Activated CD4-positive, alpha-beta T cell treated with anti-CD3 and anti-CD28 coated beads, Interleukin-2, amount 50 U/mL, for 4 hours (primary cell): Measurements from ENCODE around the gene CST8.

Source experiments
- DNase-seq, 2 experiments: peaks; one replicate each; pipeline ENCODE4 v3.0.0-alpha.2; 2020

The CST8 gene

DNA sequence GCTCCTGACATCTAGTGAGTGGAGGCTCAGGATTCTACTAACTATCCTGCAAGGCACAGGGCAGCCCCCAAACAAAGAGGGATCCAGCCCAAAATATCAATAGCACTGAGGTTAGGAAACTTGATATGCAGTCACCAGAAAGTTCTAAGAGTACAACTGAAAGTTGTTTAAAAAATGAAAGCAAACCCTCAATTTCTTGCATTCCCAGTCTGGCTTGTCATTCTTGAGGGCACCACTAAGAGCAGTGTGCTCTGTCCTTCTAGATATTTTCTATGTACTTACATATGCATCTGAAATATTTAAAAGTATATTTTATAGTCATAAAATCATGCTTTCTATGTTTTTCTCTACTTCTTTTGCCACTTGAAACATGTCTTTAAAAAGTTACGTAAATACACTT lies 35.9 kb downstream of the CST8 start:
- no peak for DNase-seq

DNA sequence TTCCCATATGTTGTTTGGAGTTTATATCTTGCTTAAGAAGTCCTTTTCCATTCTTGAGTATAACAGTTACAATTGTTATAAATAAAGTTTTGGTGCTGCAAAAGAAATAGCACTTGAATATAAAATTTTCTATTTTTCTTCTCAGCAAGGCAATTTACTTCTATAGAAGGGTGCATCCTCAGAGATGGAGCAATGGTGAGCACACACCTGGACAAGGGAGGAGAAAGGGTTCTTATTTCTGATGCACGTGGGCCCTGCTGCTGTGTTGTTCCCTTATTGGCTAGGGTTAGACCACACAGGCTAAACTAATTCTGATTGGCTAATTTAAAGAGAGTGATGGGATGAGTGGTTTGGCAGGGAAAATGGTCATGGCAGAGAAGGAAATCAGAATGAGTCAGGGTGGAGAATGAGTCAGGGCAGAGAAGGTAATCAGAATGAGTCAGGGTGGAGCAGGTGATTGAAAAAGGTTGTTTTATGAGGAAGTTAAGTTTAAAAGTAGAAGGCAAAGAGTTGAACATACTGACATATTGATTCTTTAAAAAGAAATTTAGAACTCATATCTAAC lies 38.0 kb downstream of the CST8 start:
- no peak for DNase-seq

- no peak for DNase-seq
These were observed 40.1 kb downstream of the CST8 start for GRCh38 chr20:23530937-23531567.

DNA sequence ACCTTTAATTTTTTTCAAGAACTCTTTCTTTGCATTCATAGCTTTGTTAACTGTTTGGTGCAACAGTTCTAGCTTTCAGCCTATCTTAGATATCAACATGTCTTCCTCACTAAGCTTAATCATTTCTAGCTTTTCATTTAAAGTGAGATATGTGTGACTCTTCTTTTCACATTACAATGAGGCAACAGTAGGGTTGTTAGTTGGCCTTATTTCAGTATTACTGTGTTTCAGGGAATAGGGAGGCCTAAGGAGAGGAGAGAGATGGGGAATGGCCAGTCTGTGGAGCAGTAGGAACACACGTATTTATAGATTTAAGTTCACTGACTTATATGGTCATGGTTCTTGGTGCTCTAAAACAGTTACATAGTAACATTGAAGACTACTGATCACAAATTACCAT lies 41.6 kb downstream of the CST8 start:
- no peak for DNase-seq

GRCh38 chr20:23533161-23533560 lies 42.2 kb downstream of the CST8 start:
- DNase-seq: no peak

DNA sequence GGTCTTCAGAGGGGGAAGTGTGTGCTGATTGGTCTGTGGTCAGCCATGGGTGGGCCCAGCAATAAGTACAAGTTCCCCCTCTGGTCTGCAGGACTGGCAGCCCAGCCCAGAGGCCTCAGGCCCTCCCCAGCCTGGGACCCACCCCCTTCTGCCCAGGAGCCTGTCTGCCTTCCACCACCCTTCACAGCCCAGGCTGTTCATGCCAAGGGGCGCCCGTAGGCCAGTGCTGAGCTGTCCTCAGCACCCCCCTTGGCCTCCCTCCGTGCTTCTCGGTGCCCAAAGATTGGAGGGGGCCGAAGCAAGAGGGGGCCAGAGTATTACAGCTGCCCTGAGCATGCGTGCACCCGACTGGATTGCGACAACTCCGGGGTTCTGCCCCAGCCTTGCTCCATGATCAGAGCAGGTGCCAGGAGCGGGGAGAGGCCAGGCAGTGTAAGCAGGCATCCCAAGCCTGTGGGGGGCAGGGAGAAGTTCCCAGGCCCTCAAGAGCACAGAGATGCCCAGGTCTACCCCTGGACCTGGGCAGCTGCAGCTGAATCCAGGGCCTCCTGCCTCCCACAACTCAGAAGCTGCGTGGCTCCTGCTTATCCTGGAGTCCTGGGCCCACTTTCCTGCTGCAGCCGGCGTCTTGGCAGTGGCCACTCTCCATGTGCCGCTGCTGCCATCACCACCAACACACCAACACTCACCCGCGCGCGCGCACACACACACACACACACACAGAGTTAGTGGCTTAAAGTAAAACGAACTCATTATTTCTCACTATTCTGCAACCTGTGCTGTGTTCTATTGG lies 44.1 kb downstream of the CST8 start:
- DNase-seq: no peak

DNA sequence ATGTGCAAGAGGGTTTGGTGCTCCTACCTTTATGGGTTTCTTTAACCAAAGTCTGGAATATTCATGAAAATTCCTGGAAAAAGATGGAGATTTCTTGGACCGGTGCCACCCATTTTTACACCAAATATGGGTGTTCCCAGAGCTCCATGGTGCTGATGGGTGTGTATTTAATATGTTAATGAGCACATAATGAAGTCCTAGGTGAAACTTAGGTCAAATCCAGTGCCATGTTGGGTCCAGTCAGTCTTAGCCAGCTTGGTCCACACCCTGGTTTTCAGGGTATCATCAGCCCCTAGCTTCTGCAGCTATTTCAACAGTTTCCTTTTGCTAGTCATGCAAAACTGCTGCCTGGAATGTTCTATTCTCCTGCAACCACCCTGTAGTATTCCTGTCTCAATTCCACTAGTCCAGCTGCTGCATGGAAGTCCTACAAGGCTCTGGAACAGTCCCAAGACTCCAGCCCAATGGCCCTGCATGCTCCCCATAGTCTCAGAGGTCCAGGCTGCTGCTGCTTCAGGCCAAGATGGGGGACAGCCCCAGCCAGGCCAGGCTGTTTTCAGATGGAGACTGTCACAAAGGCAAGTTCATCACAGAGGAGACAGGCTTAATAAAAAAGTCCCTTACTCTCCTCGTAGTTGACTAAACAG lies 45.5 kb downstream of the CST8 start:
- no peak for DNase-seq

GRCh38 chr20:23537030-23537429 lies 46.1 kb downstream of the CST8 start:
- DNase-seq: no peak

DNA sequence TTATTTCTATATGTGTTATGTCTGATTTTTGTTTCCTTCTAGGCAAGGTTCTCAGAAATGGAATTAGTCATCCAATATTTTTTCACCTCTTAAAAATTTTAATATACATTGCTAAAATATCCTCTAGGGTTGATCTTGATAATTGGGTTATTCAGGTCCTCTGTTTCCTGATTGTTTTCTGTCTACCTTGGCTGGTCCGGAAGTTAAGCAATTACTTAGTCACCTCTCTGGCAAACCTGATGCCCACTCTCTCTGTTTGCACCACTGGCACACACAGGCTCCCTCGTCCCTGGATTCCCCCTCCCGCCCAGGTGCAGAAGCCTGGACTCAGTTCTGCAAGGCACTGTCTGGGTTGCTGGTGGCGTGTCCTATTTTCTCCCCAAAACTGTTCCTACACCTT lies 49.7 kb downstream of the CST8 start:
- no peak for DNase-seq

GRCh38 chr20:23541330-23541729 lies 50.4 kb downstream of the CST8 start:
- no peak for DNase-seq

- no peak for DNase-seq
These were observed 50.9 kb downstream of the CST8 start for GRCh38 chr20:23541776-23542175.

GRCh38 chr20:23542801-23543200 lies 51.9 kb downstream of the CST8 start:
- no peak for DNase-seq

- no peak for DNase-seq
These were observed 53.2 kb downstream of the CST8 start for GRCh38 chr20:23544133-23544532.
